GM21737 (cell line): ENCODE results near the gene FBXO30.
A peak's percentile ranks its signal among the peaks of the same experiment; 100 is the strongest.

ENCODE experiments used
- ATAC-seq: cut with Tn5 transposase; IDR thresholded peaks from one replicate; pipeline ENCODE4 v1.9.1; 2021; ENCODE audit warnings: mild to moderate bottlenecking, moderate library complexity; ENCODE audit not compliant: unreplicated experiment

Gene FBXO30

GRCh38 chr6:145822456-145822855 is 7.9 kb upstream of the FBXO30 start:
- ATAC-seq: no peak

GRCh38 chr6:145819994-145820393 is 5.4 kb upstream of the FBXO30 start:
- no peak for ATAC-seq

GRCh38 chr6:145818796-145819195 is 4.2 kb upstream of the FBXO30 start:
- ATAC-seq: no peak

GRCh38 chr6:145816392-145816791 is 1.8 kb upstream of the FBXO30 start:
- ATAC-seq: no peak

- ATAC-seq: peak; percentile 5
Measured at GRCh38 chr6:145815309-145816274, 997 bp upstream of the FBXO30 start.

GRCh38 chr6:145814035-145814500 is 527 bp downstream of the FBXO30 start:
- peak; percentile 27 for ATAC-seq

- peak; percentile 0 for ATAC-seq
Measured at GRCh38 chr6:145813285-145814034, 1.1 kb downstream of the FBXO30 start.

- no peak for ATAC-seq
Measured at GRCh38 chr6:145811741-145812140, 2.9 kb downstream of the FBXO30 start.

GRCh38 chr6:145809785-145810184 is 4.8 kb downstream of the FBXO30 start:
- ATAC-seq: no peak

- ATAC-seq: peak; percentile 78
Measured at GRCh38 chr6:145809211-145809610, 5.4 kb downstream of the FBXO30 start.

GRCh38 chr6:145808239-145808638 is 6.4 kb downstream of the FBXO30 start:
- ATAC-seq: no peak

- ATAC-seq: no peak
Measured at GRCh38 chr6:145802141-145802540, 12.5 kb downstream of the FBXO30 start.

GRCh38 chr6:145801021-145801420 is 13.6 kb downstream of the FBXO30 start:
- ATAC-seq: no peak

- no peak for ATAC-seq
Measured at GRCh38 chr6:145798530-145798929, 16.1 kb downstream of the FBXO30 start.

- no peak for ATAC-seq
Measured at GRCh38 chr6:145789443-145789842, 25.2 kb downstream of the FBXO30 start.

GRCh38 chr6:145787688-145788087 is 26.9 kb downstream of the FBXO30 start:
- no peak for ATAC-seq

GRCh38 chr6:145784683-145785082 is 29.9 kb downstream of the FBXO30 start:
- ATAC-seq: peak; percentile 81

GRCh38 chr6:145783796-145784195 is 30.8 kb downstream of the FBXO30 start:
- ATAC-seq: no peak

- ATAC-seq: no peak
Measured at GRCh38 chr6:145772846-145773245, 41.7 kb downstream of the FBXO30 start.

- ATAC-seq: no peak
Measured at GRCh38 chr6:145765449-145765848, 49.1 kb downstream of the FBXO30 start.

GRCh38 chr6:145763742-145764141 is 50.9 kb downstream of the FBXO30 start:
- no peak for ATAC-seq

- ATAC-seq: no peak
Measured at GRCh38 chr6:145761584-145761983, 53.0 kb downstream of the FBXO30 start.
